ENCODE results near the gene SLC12A8.

- TF ChIP-seq EZH2 (IDR thresholded peaks at IDR 0.05; ENCODE audit: low read length, missing control alignments) (no peak), CTCF (conservative IDR thresholded peaks at IDR 0.05 in 1 of 2, IDR thresholded peaks at IDR 0.05 in 1 of 2; ENCODE audit: low read depth in 1 of 2, low read length in 2 of 2) (no peak)
These were observed 49.6 kb upstream of the SLC12A8 start for GRCh38 chr3:125262161-125262560.
